HepG2 (cell line): ENCODE measurements around the gene OXSM. TPM values are rescaled to one million over a fixed set of nuclear protein-coding genes. Genes with fewer than 3 reads are reported as not detected.

Experiments
- CENPX ChIP-seq: sonication (generic); formaldehyde crosslinking; IDR thresholded peaks from 2 replicates; pipeline ENCODE4 v1.9.0; 2021; ENCODE audit warnings: mild to moderate bottlenecking, missing genetic modification reagents, moderate library complexity
- FOXC1 ChIP-seq: sonication (generic); formaldehyde crosslinking; IDR thresholded peaks from 2 replicates; pipeline ENCODE4 v1.8.0; 2022; ENCODE audit warnings: mild to moderate bottlenecking, missing genetic modification reagents, borderline replicate concordance
- KLF11 ChIP-seq: IDR thresholded peaks from 2 replicates; pipeline ENCODE4 v1.6.1; 2016; ENCODE audit warnings: missing compliant biosample characterization
- KLF12 ChIP-seq: sonication (generic); formaldehyde crosslinking; IDR thresholded peaks from 2 replicates; pipeline ENCODE4 v1.4.0; 2020; ENCODE audit warnings: missing genetic modification reagents, borderline replicate concordance
- KLF16 ChIP-seq, 2 experiments: sonication (generic) in 1 of 2; formaldehyde crosslinking in 1 of 2; IDR thresholded peaks; 2 replicates each; pipeline versions ENCODE4 v1.6.1 to v1.8.0; 2016 to 2023; ENCODE audit warnings: missing genetic modification reagents in 2 of 2, missing compliant biosample characterization in 1 of 2
- KLF9 ChIP-seq: IDR thresholded peaks from 2 replicates; pipeline ENCODE4 v1.6.1; 2016; ENCODE audit warnings: low read depth
- MLLT10 ChIP-seq: sonication (generic); formaldehyde crosslinking; IDR thresholded peaks from 2 replicates; pipeline ENCODE4 v1.4.0; 2020; ENCODE audit warnings: missing genetic modification reagents
- PPARG ChIP-seq: conservative IDR thresholded peaks from 2 replicates; pipeline ENCODE4 v1.6.1; 2016; ENCODE audit warnings: missing biosample characterization, missing genetic modification reagents
- RFXAP ChIP-seq: sonication (generic); formaldehyde crosslinking; IDR thresholded peaks from 2 replicates; pipeline ENCODE4 v1.4.0; 2020; ENCODE audit warnings: missing genetic modification reagents, borderline replicate concordance
- SIN3A ChIP-seq: IDR thresholded peaks from 2 replicates; pipeline ENCODE4 v1.6.1; 2011; ENCODE audit warnings: low read depth, mild to moderate bottlenecking, control low read depth, low read length, borderline replicate concordance
- YY1 ChIP-seq: IDR thresholded peaks from 2 replicates; pipeline ENCODE4 v1.6.1; 2011; ENCODE audit warnings: low read length, low read depth, moderate library complexity, mild to moderate bottlenecking; ENCODE audit not compliant: insufficient read depth, insufficient replicate concordance
- ZBTB3 ChIP-seq: sonication (generic); formaldehyde crosslinking; IDR thresholded peaks from 2 replicates; pipeline ENCODE4 v1.4.0; 2020; ENCODE audit warnings: low read depth, mild to moderate bottlenecking, moderate library complexity, missing genetic modification reagents, borderline replicate concordance
- ZNF10 ChIP-seq: sonication (generic); formaldehyde crosslinking; IDR thresholded peaks from 2 replicates; pipeline ENCODE4 v1.4.0; 2020; ENCODE audit warnings: mild to moderate bottlenecking, low read depth, missing genetic modification reagents, borderline replicate concordance
- ZNF207 ChIP-seq: fragments of 450-650 bp; IDR thresholded peaks from 2 replicates; pipeline ENCODE4 v1.6.1; 2016; ENCODE audit warnings: antibody characterized with exemption, borderline replicate concordance
- ZNF30 ChIP-seq: sonication (generic); formaldehyde crosslinking; IDR thresholded peaks from 2 replicates; pipeline ENCODE4 v1.5.0; 2020; ENCODE audit warnings: mild to moderate bottlenecking, missing genetic modification reagents
- ZNF383 ChIP-seq: sonication (generic); formaldehyde crosslinking; IDR thresholded peaks from 2 replicates; pipeline ENCODE4 v1.4.0; 2020; ENCODE audit warnings: missing genetic modification reagents, mild to moderate bottlenecking, borderline replicate concordance
- ZNF543 ChIP-seq: sonication (generic); formaldehyde crosslinking; IDR thresholded peaks from 2 replicates; pipeline ENCODE4 v1.4.0; 2020; ENCODE audit warnings: mild to moderate bottlenecking, missing genetic modification reagents
- ZNF7 ChIP-seq: IDR thresholded peaks from 2 replicates; pipeline ENCODE4 v1.6.1; 2016; ENCODE audit warnings: missing biosample characterization, missing genetic modification reagents
- ZNF761 ChIP-seq: sonication (generic); formaldehyde crosslinking; conservative IDR thresholded peaks from 2 replicates; pipeline ENCODE4 v1.4.0; 2020; ENCODE audit warnings: mild to moderate bottlenecking, missing genetic modification reagents
- ZNF883 ChIP-seq: sonication (generic); formaldehyde crosslinking; IDR thresholded peaks from 2 replicates; pipeline ENCODE4 v1.5.1; 2020; ENCODE audit warnings: mild to moderate bottlenecking, missing genetic modification reagents; ENCODE audit errors: not compliant biosample characterization
- ZZZ3 ChIP-seq: sonication (generic); formaldehyde crosslinking; IDR thresholded peaks from 2 replicates; pipeline ENCODE4 v1.4.0; 2020; ENCODE audit warnings: missing genetic modification reagents, mild to moderate bottlenecking, borderline replicate concordance
- polyA plus RNA-seq, 8 experiments: library from polyadenylated mRNA; depleted of rRNA in 3 of 8; stranded (reverse) in 7 of 8; unstranded in 1 of 8; fragments of >200 nt; fragmentation: Illumina TruSeq in 4 of 8; extraction: Trizol in 4 of 8; gene quantifications; 2 replicates each; pipeline versions ENCODE4 v1.2.1 to v1.2.3, GENCODE V29; 2011 to 2016; ENCODE audit warnings: low read depth in 4 of 8, missing spikeins in 1 of 8, mixed read lengths in 1 of 8; ENCODE audit not compliant: insufficient read depth in 1 of 8
- total RNA-seq, 5 experiments: library from RNA; depleted of rRNA; stranded (reverse); fragments of >200 nt; fragmentation: Illumina TruSeq; extraction: Trizol; gene quantifications; 2 replicates each; pipeline ENCODE4 v1.2.3, GENCODE V29; 2016; ENCODE audit warnings: low read depth in 1 of 5
- TF ChIP-seq, protein P1 (sequence below): sonication (generic); formaldehyde crosslinking; IDR thresholded peaks from 2 replicates; pipeline ENCODE4 v1.5.1; 2020; ENCODE audit warnings: missing genetic modification reagents, mild to moderate bottlenecking, borderline replicate concordance
- TF ChIP-seq, protein P2 (sequence below): sonication (generic); formaldehyde crosslinking; conservative IDR thresholded peaks from 2 replicates; pipeline ENCODE4 v1.4.0; 2020; ENCODE audit warnings: missing genetic modification reagents
- TF ChIP-seq, protein P3 (sequence below): IDR thresholded peaks from 2 replicates; pipeline ENCODE4 v1.6.1; 2018; ENCODE audit warnings: missing genetic modification reagents
- TF ChIP-seq, protein P4 (sequence below): IDR thresholded peaks from 2 replicates; pipeline ENCODE4 v1.6.1; 2016; ENCODE audit warnings: missing genetic modification reagents, missing compliant biosample characterization

The OXSM gene
- total and polyA plus RNA-seq, 2 of the 13 experiments (the other 11 are each of a cell fraction or from before 2014, with no cell fraction given): 18.2 to 34.4 TPM

DNA sequence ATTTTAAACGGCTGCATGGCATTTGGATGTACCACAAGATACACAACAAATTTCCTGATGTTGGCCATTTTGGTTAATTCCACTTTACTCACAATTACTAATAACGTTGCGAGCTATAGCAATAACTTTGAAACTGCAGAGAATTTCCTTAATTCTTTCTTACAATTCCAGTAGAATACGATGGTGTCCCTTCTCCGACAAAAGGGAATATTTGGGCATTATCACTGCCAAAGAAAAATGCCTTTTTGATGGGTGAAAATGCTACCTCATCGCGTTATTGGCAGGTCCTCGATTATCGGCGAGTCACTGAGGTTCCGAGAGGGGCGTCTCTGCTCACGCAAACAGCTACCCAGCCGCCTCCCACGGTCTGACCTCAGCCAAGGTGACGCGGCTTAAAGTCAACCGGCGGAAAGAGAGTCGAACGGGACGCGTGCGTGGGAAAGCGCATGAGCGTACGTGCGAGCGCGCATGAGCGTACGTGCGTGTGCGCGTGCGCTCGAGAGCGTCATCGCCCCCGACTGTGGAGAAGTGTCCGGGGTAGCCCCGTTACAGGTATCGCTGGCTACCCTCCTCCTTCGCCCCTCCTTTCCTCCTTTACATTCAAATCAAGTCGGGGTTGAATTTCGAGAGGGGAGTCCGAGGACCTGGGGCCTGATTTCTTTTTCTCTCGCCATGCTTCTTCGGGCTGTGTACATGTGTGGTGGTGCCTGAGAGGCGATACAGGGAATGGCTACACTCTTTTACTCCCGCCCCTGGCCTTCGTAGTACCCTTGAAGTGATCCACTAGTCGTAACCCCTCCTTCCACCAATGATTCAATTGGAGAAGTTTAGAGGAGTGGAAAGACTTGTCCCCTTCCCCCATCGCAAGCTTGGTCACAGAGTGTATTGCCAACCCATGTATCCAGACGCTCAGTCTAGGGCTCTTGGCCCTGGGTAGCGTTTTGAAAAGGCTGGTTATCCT is at the start of gene OXSM (continued):
- TF ChIP-seq ZNF383: no peak
- TF ChIP-seq ZNF10 (CRISPR knock-in tag): no peak
- TF ChIP-seq PPARG (CRISPR knock-in tag): no peak; the same call in 1 of the 2 replicates
- peak; percentile 86; the same call in 1 of the 2 replicates for TF ChIP-seq RFXAP (CRISPR knock-in tag)
- TF ChIP-seq KLF9 (CRISPR knock-in tag): 0 out of 2 replicates have a peak, but pooled peaks have one; percentile 74
- TF ChIP-seq, protein P1, sequence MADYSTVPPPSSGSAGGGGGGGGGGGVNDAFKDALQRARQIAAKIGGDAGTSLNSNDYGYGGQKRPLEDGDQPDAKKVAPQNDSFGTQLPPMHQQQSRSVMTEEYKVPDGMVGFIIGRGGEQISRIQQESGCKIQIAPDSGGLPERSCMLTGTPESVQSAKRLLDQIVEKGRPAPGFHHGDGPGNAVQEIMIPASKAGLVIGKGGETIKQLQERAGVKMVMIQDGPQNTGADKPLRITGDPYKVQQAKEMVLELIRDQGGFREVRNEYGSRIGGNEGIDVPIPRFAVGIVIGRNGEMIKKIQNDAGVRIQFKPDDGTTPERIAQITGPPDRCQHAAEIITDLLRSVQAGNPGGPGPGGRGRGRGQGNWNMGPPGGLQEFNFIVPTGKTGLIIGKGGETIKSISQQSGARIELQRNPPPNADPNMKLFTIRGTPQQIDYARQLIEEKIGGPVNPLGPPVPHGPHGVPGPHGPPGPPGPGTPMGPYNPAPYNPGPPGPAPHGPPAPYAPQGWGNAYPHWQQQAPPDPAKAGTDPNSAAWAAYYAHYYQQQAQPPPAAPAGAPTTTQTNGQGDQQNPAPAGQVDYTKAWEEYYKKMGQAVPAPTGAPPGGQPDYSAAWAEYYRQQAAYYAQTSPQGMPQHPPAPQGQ (CRISPR knock-in tag): no peak
- TF ChIP-seq ZNF30 (CRISPR knock-in tag): no peak
- no peak for TF ChIP-seq ZNF7 (CRISPR knock-in tag)
- TF ChIP-seq KLF16 (CRISPR knock-in tag; IDR thresholded peaks at IDR 0.05): peak in 1 of 2 experiments; percentile 52; a peak in 1 of 4 replicates
- no peak for TF ChIP-seq ZBTB3 (CRISPR knock-in tag)
- no peak; the same call in 1 of the 2 replicates for TF ChIP-seq KLF11 (CRISPR knock-in tag)
- peak; percentile 83; the same call in 1 of the 2 replicates for TF ChIP-seq SIN3A
- no peak for TF ChIP-seq CENPX (CRISPR knock-in tag)
- TF ChIP-seq, protein P2, sequence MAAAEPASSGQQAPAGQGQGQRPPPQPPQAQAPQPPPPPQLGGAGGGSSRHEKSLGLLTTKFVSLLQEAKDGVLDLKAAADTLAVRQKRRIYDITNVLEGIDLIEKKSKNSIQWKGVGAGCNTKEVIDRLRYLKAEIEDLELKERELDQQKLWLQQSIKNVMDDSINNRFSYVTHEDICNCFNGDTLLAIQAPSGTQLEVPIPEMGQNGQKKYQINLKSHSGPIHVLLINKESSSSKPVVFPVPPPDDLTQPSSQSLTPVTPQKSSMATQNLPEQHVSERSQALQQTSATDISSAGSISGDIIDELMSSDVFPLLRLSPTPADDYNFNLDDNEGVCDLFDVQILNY: no peak
- peak; percentile 87 for TF ChIP-seq FOXC1
- TF ChIP-seq KLF12 (CRISPR knock-in tag): 0 out of 2 replicates have a peak, but pooled peaks have one; percentile 31
- peak; percentile 33; the same call in 1 of the 2 replicates for TF ChIP-seq ZNF543
- no peak for TF ChIP-seq ZNF207
- TF ChIP-seq YY1: no peak
- TF ChIP-seq, protein P3, sequence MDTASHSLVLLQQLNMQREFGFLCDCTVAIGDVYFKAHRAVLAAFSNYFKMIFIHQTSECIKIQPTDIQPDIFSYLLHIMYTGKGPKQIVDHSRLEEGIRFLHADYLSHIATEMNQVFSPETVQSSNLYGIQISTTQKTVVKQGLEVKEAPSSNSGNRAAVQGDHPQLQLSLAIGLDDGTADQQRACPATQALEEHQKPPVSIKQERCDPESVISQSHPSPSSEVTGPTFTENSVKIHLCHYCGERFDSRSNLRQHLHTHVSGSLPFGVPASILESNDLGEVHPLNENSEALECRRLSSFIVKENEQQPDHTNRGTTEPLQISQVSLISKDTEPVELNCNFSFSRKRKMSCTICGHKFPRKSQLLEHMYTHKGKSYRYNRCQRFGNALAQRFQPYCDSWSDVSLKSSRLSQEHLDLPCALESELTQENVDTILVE (CRISPR knock-in tag): no peak; the same call in 1 of the 2 replicates
- TF ChIP-seq ZZZ3: peak; percentile 79
- TF ChIP-seq, protein P4, sequence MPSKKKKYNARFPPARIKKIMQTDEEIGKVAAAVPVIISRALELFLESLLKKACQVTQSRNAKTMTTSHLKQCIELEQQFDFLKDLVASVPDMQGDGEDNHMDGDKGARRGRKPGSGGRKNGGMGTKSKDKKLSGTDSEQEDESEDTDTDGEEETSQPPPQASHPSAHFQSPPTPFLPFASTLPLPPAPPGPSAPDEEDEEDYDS: peak; percentile 93
- peak; percentile 51 for TF ChIP-seq ZNF883
- TF ChIP-seq ZNF761 (CRISPR knock-in tag): 0 out of 2 replicates have a peak, but pooled peaks have one; percentile 44
- no peak for TF ChIP-seq MLLT10 (CRISPR knock-in tag)
